Activated CD4-positive, alpha-beta T cell treated with anti-CD3 and anti-CD28 coated beads, Interleukin-2, Interleukin-6, amounts not matched to agents 100 ng/mL and 50 ng/mL, durations not matched to agents 16 hours and 8 hours (primary cell): ENCODE results near the gene NOL9.

Source experiments
- DNase-seq: peaks from one replicate; pipeline ENCODE4 v3.0.0-alpha.2; 2020

The NOL9 gene

GRCh38 chr1:6588893-6589520, 34.7 kb upstream of the NOL9 start:
- DNase-seq, result no peak

DNA sequence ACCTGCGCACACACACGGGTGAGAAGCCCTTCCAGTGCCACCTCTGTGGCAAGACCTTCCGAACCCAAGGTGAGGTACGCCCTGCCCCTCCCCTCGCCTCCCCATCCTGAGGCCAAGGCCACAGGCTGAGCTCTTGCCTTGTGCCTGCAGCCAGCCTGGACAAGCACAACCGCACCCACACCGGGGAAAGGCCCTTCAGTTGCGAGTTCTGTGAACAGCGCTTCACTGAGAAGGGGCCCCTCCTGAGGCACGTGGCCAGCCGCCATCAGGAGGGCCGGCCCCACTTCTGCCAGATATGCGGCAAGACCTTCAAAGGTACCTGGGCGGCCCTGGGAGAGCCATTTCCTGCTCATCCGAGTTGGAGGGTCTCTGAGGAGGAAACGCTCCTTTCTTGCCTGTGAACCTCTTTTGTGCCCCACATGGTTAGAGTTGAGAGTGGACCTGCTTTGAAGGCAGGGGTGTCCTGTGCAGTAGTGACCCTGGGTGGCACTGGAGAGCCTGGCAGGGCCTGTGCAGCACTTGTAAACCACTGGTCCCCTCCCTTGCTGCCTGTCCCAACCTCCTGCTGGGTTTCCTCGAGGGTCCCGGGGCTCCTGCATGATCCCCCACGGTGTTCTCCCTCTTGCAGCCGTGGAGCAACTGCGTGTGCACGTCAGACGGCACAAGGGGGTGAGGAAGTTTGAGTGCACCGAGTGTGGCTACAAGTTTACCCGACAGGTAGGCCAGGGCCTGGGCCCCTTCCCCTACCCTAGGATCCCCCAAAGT, 34.0 kb upstream of the NOL9 start:
- no peak for DNase-seq

DNA sequence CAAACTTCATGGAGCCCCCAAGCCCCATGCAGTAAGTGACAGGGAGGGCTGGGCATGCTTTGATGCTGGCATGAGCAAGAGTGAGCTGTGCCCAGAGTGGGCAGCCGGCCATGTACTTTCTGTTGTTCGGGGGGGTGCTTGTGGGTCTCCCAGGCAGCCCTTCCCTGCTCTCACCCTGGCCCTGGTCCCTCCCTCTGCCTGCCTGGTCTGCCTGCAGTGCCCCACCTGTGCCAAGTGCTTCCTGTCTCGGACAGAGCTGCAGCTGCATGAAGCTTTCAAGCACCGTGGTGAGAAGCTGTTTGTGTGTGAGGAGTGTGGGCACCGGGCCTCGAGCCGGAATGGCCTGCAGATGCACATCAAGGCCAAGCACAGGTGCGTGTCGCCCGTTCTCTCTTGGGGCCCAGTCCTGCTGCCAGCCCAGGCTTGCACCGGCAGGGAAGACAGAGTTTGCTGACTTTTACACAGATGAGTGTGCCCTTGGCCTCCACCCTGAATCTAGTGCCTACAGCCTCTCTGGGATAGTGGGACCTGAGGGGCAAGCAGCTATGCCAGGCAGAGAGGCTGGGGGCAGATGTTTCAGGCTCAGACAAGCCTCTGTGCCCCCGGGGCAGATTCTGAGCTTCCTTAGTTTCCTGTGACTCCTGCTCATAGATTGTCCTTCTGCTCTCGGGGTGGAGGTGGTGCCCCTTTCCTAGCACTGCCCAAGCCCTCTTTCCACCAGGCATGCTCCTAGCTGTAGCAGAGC, 33.1 kb upstream of the NOL9 start:
- DNase-seq, result no peak

GRCh38 chr1:6586404-6586816, 32.1 kb upstream of the NOL9 start:
- no peak for DNase-seq

DNA sequence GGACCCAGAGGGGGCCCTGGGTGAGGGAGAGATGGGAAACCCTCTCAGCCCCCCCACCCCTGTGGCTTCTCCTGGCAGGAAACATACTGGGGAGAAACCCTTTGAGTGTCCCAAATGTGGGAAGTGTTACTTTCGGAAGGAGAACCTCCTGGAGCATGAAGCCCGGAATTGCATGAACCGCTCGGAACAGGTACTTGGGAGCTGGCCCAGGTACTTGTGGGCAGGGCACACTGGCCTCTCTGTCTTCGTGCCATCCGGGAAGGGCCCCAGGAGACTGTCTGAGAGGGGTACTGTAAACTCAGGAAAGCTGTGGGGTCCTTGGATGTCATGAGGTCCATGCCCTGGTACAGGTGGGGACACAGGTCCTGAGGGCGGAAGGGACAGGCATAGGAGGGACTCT, 31.5 kb upstream of the NOL9 start:
- DNase-seq, result no peak

DNA sequence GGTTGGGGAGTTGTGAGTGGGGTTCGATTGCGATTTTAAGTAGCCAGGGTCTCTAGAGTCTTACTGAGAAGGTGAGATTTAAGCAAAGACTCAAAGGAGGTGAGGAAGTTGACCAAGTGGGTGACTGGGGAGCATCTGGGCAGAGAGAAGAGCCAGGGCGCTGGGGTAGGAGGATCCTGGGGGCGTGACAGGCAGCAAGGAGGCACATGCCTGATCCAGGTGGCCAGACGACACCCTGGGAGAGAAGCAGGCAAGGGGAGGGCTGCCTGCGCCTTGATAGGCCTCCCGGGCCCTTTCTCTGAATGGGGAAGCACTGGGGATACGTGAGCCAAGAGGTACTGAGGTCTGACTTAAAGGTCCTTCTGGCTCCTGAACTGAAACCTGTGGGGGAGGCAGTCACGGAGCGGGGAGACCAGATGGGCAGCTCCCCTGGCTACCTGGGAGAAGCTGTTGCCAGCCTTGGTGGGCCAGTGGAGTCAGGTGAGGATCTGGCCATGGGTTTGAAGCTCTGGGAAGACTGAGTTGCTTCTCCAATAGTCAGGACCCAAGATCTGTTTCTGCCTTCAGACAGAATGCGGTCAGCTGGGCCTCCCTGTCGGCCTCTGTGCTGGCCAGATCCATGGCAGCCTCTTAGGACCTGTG, 30.9 kb upstream of the NOL9 start:
- DNase-seq, result no peak

GRCh38 chr1:6584126-6585080, 30.1 kb upstream of the NOL9 start:
- DNase-seq, result no peak

- no peak for DNase-seq
These were observed 28.1 kb upstream of the NOL9 start for GRCh38 chr1:6582370-6582769.

- no peak for DNase-seq
These were observed 27.4 kb upstream of the NOL9 start for GRCh38 chr1:6581561-6582305.

DNA sequence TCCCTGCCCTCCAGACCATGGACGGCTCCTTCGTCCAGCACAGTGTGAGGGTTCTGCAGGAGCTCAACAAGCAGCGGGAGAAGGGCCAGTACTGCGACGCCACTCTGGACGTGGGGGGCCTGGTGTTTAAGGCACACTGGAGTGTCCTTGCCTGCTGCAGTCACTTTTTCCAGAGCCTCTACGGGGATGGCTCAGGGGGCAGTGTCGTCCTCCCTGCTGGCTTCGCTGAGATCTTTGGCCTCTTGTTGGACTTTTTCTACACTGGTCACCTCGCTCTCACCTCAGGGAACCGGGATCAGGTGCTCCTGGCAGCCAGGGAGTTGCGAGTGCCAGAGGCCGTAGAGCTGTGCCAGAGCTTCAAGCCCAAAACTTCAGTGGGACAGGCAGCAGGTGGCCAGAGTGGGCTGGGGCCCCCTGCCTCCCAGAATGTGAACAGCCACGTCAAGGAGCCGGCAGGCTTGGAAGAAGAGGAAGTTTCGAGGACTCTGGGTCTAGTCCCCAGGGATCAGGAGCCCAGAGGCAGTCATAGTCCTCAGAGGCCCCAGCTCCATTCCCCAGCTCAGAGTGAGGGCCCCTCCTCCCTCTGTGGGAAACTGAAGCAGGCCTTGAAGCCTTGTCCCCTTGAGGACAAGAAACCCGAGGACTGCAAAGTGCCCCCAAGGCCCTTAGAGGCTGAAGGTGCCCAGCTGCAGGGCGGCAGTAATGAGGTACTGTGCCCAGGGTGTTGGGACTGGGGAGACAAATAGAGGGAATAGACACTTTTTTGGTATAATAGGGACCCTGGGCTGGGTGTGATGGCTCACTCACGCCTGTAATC, 26.5 kb upstream of the NOL9 start:
- DNase-seq, result no peak

DNA sequence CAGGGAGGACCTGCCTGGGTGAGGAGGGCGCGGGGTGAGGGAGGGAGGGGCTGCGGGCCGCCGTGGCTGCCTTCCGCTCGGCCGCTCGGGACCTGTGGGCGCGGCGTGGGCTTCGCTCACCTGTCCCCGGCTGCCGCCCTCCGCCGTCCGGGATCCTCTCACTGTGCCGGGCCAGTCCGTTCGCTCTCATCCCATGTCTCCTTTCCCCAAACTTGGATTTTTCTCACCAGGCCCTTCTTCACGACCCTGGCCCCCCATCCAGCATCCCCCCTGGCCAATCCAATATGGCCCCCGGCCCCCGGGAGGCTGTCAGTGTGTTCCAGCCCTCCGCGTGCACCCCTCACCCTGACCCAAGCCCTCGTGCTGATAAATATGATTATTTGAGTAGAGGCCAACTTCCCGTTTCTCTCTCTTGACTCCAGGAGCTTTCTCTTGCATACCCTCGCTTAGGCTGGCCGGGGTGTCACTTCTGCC, 25.8 kb upstream of the NOL9 start:
- DNase-seq, result no peak

DNA sequence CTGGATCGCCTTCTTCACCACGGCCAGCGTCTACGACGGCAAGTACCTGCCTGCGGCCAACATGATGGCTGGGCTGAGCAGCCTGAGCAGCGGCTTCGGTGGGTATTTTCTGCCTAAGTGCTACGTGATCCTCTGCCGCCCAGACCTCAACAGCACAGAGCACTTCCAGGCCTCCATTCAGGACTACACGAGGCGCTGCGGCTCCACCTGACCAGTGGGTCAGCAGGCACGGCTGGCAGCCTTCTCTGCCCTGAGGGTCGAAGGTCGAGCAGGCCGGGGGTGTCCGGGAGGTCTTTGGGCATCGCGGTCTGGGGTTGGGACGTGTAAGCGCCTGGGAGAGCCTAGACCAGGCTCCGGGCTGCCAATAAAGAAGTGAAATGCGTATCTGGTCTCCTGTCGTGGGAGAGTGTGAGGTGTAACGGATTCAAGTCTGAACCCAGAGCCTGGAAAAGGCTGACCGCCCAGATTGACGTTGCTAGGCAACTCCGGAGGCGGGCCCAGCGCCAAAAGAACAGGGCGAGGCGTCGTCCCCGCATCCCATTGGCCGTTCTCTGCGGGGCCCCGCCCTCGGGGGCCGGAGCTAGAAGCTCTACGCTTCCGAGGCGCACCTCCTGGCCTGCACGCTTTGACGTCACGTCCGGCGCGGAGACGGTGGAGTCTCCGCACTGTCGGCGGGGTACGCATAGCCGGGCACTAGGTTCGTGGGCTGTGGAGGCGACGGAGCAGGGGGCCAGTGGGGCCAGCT, 25.2 kb upstream of the NOL9 start, which contains the start of gene ZBTB48:
Gene ZBTB48, plus strand, starts transcription at position 621 of the 745 bp plus-strand sequence. CDS start 616 bp downstream, outside the sequence.
- peak; percentile 99 for DNase-seq

- no peak for DNase-seq
These were observed 24.5 kb upstream of the NOL9 start for GRCh38 chr1:6578624-6579373.

- no peak for DNase-seq
These were observed 23.7 kb upstream of the NOL9 start for GRCh38 chr1:6577831-6578525.

- no peak for DNase-seq
These were observed 20.5 kb upstream of the NOL9 start for GRCh38 chr1:6574818-6575217.

GRCh38 chr1:6574025-6574620, 19.8 kb upstream of the NOL9 start:
- no peak for DNase-seq

GRCh38 chr1:6572653-6573383, 18.5 kb upstream of the NOL9 start:
- DNase-seq, result no peak
